SK-N-SH treated with all-trans-retinoic acid at 6 μM for 48 hours (cell line): Measurements from ENCODE around the gene ESRRA.

ENCODE experiments used
- CREB5 ChIP-seq: fragments of 250-450 bp; sonication (Bioruptor Pico); IDR thresholded peaks from 2 replicates; pipeline ENCODE4 v1.5.1; 2020; ENCODE audit warnings: low read depth, mild to moderate bottlenecking, moderate library complexity
- CSDC2 ChIP-seq: fragments of 250-450 bp; sonication (Bioruptor Pico); IDR thresholded peaks from 2 replicates; pipeline ENCODE4 v1.5.0; 2020; ENCODE audit warnings: mild to moderate bottlenecking, moderate library complexity
- GLIS3 ChIP-seq: fragments of 250-450 bp; sonication (Bioruptor Pico); IDR thresholded peaks from 2 replicates; pipeline ENCODE4 v1.5.0; 2020; ENCODE audit warnings: mild to moderate bottlenecking, moderate library complexity
- ISL1 ChIP-seq: fragments of 250-450 bp; sonication (Bioruptor Pico); IDR thresholded peaks from 2 replicates; pipeline ENCODE4 v2.1.2; 2022; ENCODE audit warnings: mild to moderate bottlenecking, moderate library complexity
- OSR1 ChIP-seq: fragments of 250-450 bp; sonication (Bioruptor Pico); IDR thresholded peaks from 2 replicates; pipeline ENCODE4 v1.8.0; 2022; ENCODE audit warnings: moderate library complexity, mild to moderate bottlenecking, inconsistent platforms
- PATZ1 ChIP-seq: fragments of 250-450 bp; sonication (Bioruptor Pico); IDR thresholded peaks from 2 replicates; pipeline ENCODE4 v1.8.0; 2020; ENCODE audit warnings: mild to moderate bottlenecking, moderate library complexity, borderline replicate concordance
- POU6F1 ChIP-seq: fragments of 250-450 bp; sonication (Bioruptor Pico); IDR thresholded peaks from 2 replicates; pipeline ENCODE4 v1.8.0; 2021; ENCODE audit warnings: low read depth, mild to moderate bottlenecking, moderate library complexity, borderline replicate concordance
- RARB ChIP-seq: fragments of 250-450 bp; sonication (Bioruptor Pico); IDR thresholded peaks from 2 replicates; pipeline ENCODE4 v1.8.0; 2021; ENCODE audit warnings: mild to moderate bottlenecking, moderate library complexity
- ZC3H10 ChIP-seq: fragments of 250-450 bp; sonication (Bioruptor Pico); IDR thresholded peaks from 2 replicates; pipeline ENCODE4 v1.5.1; 2021; ENCODE audit warnings: mild to moderate bottlenecking, moderate library complexity
- ZFP3 ChIP-seq: fragments of 250-450 bp; sonication (Bioruptor Pico); IDR thresholded peaks from 2 replicates; pipeline ENCODE4 v1.5.0; 2020; ENCODE audit warnings: mild to moderate bottlenecking, moderate library complexity
- ZFP30 ChIP-seq: fragments of 450-650 bp; formaldehyde crosslinking; IDR thresholded peaks from 2 replicates; pipeline ENCODE4 v1.5.0; 2022; ENCODE audit warnings: mild to moderate bottlenecking, moderate library complexity
- ZNF565 ChIP-seq: fragments of 450-650 bp; formaldehyde crosslinking; conservative IDR thresholded peaks from 2 replicates; pipeline ENCODE4 v1.5.0; 2020; ENCODE audit warnings: low read depth, mild to moderate bottlenecking, moderate library complexity
- TF ChIP-seq, protein P1 (sequence below): fragments of 250-450 bp; sonication (Bioruptor Pico); IDR thresholded peaks from 2 replicates; pipeline ENCODE4 v1.5.0; 2020; ENCODE audit warnings: mild to moderate bottlenecking, moderate library complexity

GRCh38 chr11:64303109-64304031 is 2.0 kb upstream of the ESRRA start:
- TF ChIP-seq ZNF565 (CRISPR knock-in tag): no peak
- no peak for TF ChIP-seq PATZ1 (CRISPR knock-in tag)
- TF ChIP-seq, protein P1, sequence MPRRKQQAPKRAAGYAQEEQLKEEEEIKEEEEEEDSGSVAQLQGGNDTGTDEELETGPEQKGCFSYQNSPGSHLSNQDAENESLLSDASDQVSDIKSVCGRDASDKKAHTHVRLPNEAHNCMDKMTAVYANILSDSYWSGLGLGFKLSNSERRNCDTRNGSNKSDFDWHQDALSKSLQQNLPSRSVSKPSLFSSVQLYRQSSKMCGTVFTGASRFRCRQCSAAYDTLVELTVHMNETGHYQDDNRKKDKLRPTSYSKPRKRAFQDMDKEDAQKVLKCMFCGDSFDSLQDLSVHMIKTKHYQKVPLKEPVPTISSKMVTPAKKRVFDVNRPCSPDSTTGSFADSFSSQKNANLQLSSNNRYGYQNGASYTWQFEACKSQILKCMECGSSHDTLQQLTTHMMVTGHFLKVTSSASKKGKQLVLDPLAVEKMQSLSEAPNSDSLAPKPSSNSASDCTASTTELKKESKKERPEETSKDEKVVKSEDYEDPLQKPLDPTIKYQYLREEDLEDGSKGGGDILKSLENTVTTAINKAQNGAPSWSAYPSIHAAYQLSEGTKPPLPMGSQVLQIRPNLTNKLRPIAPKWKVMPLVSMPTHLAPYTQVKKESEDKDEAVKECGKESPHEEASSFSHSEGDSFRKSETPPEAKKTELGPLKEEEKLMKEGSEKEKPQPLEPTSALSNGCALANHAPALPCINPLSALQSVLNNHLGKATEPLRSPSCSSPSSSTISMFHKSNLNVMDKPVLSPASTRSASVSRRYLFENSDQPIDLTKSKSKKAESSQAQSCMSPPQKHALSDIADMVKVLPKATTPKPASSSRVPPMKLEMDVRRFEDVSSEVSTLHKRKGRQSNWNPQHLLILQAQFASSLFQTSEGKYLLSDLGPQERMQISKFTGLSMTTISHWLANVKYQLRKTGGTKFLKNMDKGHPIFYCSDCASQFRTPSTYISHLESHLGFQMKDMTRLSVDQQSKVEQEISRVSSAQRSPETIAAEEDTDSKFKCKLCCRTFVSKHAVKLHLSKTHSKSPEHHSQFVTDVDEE (CRISPR knock-in tag): no peak
- TF ChIP-seq CREB5: no peak
- TF ChIP-seq POU6F1 (CRISPR knock-in tag): no peak
- TF ChIP-seq CSDC2 (CRISPR knock-in tag): no peak
- no peak for TF ChIP-seq ZFP3 (CRISPR knock-in tag)
- no peak for TF ChIP-seq RARB (CRISPR knock-in tag)
- no peak for TF ChIP-seq GLIS3 (CRISPR knock-in tag)
- TF ChIP-seq ZC3H10 (CRISPR knock-in tag): no peak
- no peak for TF ChIP-seq OSR1 (CRISPR knock-in tag)
- no peak for TF ChIP-seq ZFP30 (CRISPR knock-in tag)
- no peak for TF ChIP-seq ISL1
